ENCODE measurements around the gene STRIP1.

STRIP1 gene

GRCh38 chr1:110034451-110035235, at the start of gene STRIP1:
Gene STRIP1 (plus strand): TSS chr1:110034624. CDS start chr1:110034638, 14 bp downstream.
- DNase-seq: peak; percentile 98

GRCh38 chr1:109985247-109986053, 49.0 kb upstream of the STRIP1 start:
- DNase-seq: no peak

GRCh38 chr1:109986054-109986444, 48.4 kb upstream of the STRIP1 start:
- DNase-seq: no peak

- DNase-seq: no peak
Observed at GRCh38 chr1:109988349-109988914, 46.0 kb upstream of the STRIP1 start.

GRCh38 chr1:109989506-109990301, 44.7 kb upstream of the STRIP1 start:
- no peak for DNase-seq

GRCh38 chr1:109990302-109990653, 44.1 kb upstream of the STRIP1 start:
- DNase-seq: no peak

GRCh38 chr1:109991400-109991925, 43.0 kb upstream of the STRIP1 start:
- DNase-seq: no peak

GRCh38 chr1:109993885-109994284, 40.5 kb upstream of the STRIP1 start:
- DNase-seq: peak; percentile 44

GRCh38 chr1:109994654-109995053, 39.8 kb upstream of the STRIP1 start:
- no peak for DNase-seq

GRCh38 chr1:109995536-109995935, 38.9 kb upstream of the STRIP1 start:
- DNase-seq: no peak

- no peak for DNase-seq
Observed at GRCh38 chr1:109996476-109996875, 37.9 kb upstream of the STRIP1 start.

- DNase-seq: no peak
Observed at GRCh38 chr1:109997204-109997866, 37.1 kb upstream of the STRIP1 start.

GRCh38 chr1:109997867-109998229, 36.6 kb upstream of the STRIP1 start:
- no peak for DNase-seq

GRCh38 chr1:110002695-110003094, 31.7 kb upstream of the STRIP1 start:
- no peak for DNase-seq

GRCh38 chr1:110003747-110004428, 30.5 kb upstream of the STRIP1 start:
- peak; percentile 65 for DNase-seq

- DNase-seq: no peak
Observed at GRCh38 chr1:110004583-110004982, 29.8 kb upstream of the STRIP1 start.

- no peak for DNase-seq
Observed at GRCh38 chr1:110005971-110006370, 28.5 kb upstream of the STRIP1 start.

- no peak for DNase-seq
Observed at GRCh38 chr1:110006516-110006915, 27.9 kb upstream of the STRIP1 start.

- DNase-seq: no peak
Observed at GRCh38 chr1:110007046-110007830, 27.2 kb upstream of the STRIP1 start.

GRCh38 chr1:110008971-110009565, 25.4 kb upstream of the STRIP1 start:
- DNase-seq: no peak

Measured in hematopoietic multipotent progenitor cell treated with erythropoietin and hydrocortisone succinate and interleukin-3 and kit ligand, for 4 days (in vitro differentiated cells).